ENCODE results near the gene PTCH2.
"Not testable (repeated sequence)": the region's sequence is repeated elsewhere in the genome, so short reads cannot be mapped to it uniquely, and the experiment has no call there.

PTCH2 gene

GRCh38 chr1:44828841-44829440, 14.1 kb downstream of the PTCH2 start:
- Histone ChIP-seq H3K27ac (ENCODE audit: low read depth, low read length) (no peak overlapping the region), H3K36me3 (ENCODE audit: control insufficient read depth in 1 of 2, insufficient read depth in 2 of 2, low read length in 2 of 2) (no peaks in the 10 kb centered on the region), H3K4me3 (ENCODE audit: low read depth in 1 of 2, low read length in 2 of 2) (no peak overlapping the region)

GRCh38 chr1:44828003-44828651, 14.9 kb downstream of the PTCH2 start:
- Histone ChIP-seq H3K27me3 (ENCODE audit: control insufficient read depth in 1 of 2, insufficient read depth in 2 of 2, low read length in 2 of 2) (no peaks in the 10 kb centered on the region), H3K9me3 (ENCODE audit: control insufficient read depth in 1 of 2, low read length in 2 of 2) (no peaks in the 10 kb centered on the region), H3K4me1 (ENCODE audit: control insufficient read depth in 1 of 2, insufficient read depth in 2 of 2, low read length in 2 of 2) (peaks cover 7 to 20% of the 10 kb centered on the region in 2 donors), H3K36me3 (ENCODE audit: control insufficient read depth in 1 of 2, insufficient read depth in 2 of 2, low read length in 2 of 2) (no peaks in the 10 kb centered on the region), H3K4me3 (ENCODE audit: low read depth in 1 of 2, low read length in 2 of 2) (no peak overlapping the region), H3K9ac (ENCODE audit: low read depth in 1 of 2, low read length in 2 of 2) (no peak overlapping the region), H3K27ac (ENCODE audit: low read depth, low read length) (no peak overlapping the region)

More at GRCh38 chr1:44828841-44829440, 14.1 kb downstream of the PTCH2 start:
- H3K9ac ChIP-seq (ENCODE audit: low read depth in 1 of 2, low read length in 2 of 2), result no peak overlapping the region
- H3K4me1 ChIP-seq (ENCODE audit: control insufficient read depth in 1 of 2, insufficient read depth in 2 of 2, low read length in 2 of 2), result peaks cover 7 to 20% of the 10 kb centered on the region in 2 donors
- no peaks in the 10 kb centered on the region for H3K9me3 ChIP-seq (ENCODE audit: control insufficient read depth in 1 of 2, low read length in 2 of 2)
- H3K27me3 ChIP-seq (ENCODE audit: control insufficient read depth in 1 of 2, insufficient read depth in 2 of 2, low read length in 2 of 2), result no peaks in the 10 kb centered on the region

- Histone ChIP-seq H3K9ac (ENCODE audit: low read depth in 1 of 2, low read length in 2 of 2) (no peak overlapping the region), H3K36me3 (ENCODE audit: control insufficient read depth in 1 of 2, insufficient read depth in 2 of 2, low read length in 2 of 2) (no peaks in the 10 kb centered on the region), H3K9me3 (ENCODE audit: control insufficient read depth in 1 of 2, low read length in 2 of 2) (no peaks in the 10 kb centered on the region), H3K4me1 (ENCODE audit: control insufficient read depth in 1 of 2, insufficient read depth in 2 of 2, low read length in 2 of 2) (peaks cover 7 to 20% of the 10 kb centered on the region in 2 donors), H3K27ac (ENCODE audit: low read depth, low read length) (no peak overlapping the region), H3K4me3 (ENCODE audit: low read depth in 1 of 2, low read length in 2 of 2) (no peak overlapping the region), H3K27me3 (ENCODE audit: control insufficient read depth in 1 of 2, insufficient read depth in 2 of 2, low read length in 2 of 2) (no peaks in the 10 kb centered on the region)
Observed at GRCh38 chr1:44827197-44828002, 15.7 kb downstream of the PTCH2 start.

GRCh38 chr1:44826375-44827196, 16.5 kb downstream of the PTCH2 start:
- Histone ChIP-seq H3K27ac (ENCODE audit: low read depth, low read length) (no peak overlapping the region), H3K9ac (ENCODE audit: low read depth in 1 of 2, low read length in 2 of 2) (peak overlapping the region in 1 of 2 donors; percentile 32), H3K27me3 (ENCODE audit: control insufficient read depth in 1 of 2, insufficient read depth in 2 of 2, low read length in 2 of 2) (no peaks in the 10 kb centered on the region), H3K4me1 (ENCODE audit: control insufficient read depth in 1 of 2, insufficient read depth in 2 of 2, low read length in 2 of 2) (peaks cover 7 to 20% of the 10 kb centered on the region in 2 donors), H3K36me3 (ENCODE audit: control insufficient read depth in 1 of 2, insufficient read depth in 2 of 2, low read length in 2 of 2) (no peaks in the 10 kb centered on the region), H3K4me3 (ENCODE audit: low read depth in 1 of 2, low read length in 2 of 2) (peak overlapping the region in 1 of 2 donors; percentile 28), H3K9me3 (ENCODE audit: control insufficient read depth in 1 of 2, low read length in 2 of 2) (no peaks in the 10 kb centered on the region)

GRCh38 chr1:44824392-44824791, 18.7 kb downstream of the PTCH2 start:
- not testable (repeated sequence) for H3K27ac ChIP-seq (ENCODE audit: low read depth, low read length); H3K27me3 ChIP-seq (ENCODE audit: control insufficient read depth in 1 of 2, insufficient read depth in 2 of 2, low read length in 2 of 2); H3K4me3 ChIP-seq (ENCODE audit: low read depth in 1 of 2, low read length in 2 of 2); H3K9me3 ChIP-seq (ENCODE audit: control insufficient read depth in 1 of 2, low read length in 2 of 2); H3K36me3 ChIP-seq (ENCODE audit: control insufficient read depth in 1 of 2, insufficient read depth in 2 of 2, low read length in 2 of 2); H3K9ac ChIP-seq (ENCODE audit: low read depth in 1 of 2, low read length in 2 of 2)
- peaks cover 14 to 25% of the 10 kb centered on the region in 2 donors for H3K4me1 ChIP-seq (ENCODE audit: control insufficient read depth in 1 of 2, insufficient read depth in 2 of 2, low read length in 2 of 2)

GRCh38 chr1:44822981-44823451, 20.0 kb downstream of the PTCH2 start:
- H3K9ac ChIP-seq (ENCODE audit: low read depth in 1 of 2, low read length in 2 of 2), result no peak overlapping the region
- H3K27me3 ChIP-seq (ENCODE audit: control insufficient read depth in 1 of 2, insufficient read depth in 2 of 2, low read length in 2 of 2), result no peaks in the 10 kb centered on the region
- no peaks in the 10 kb centered on the region for H3K9me3 ChIP-seq (ENCODE audit: control insufficient read depth in 1 of 2, low read length in 2 of 2)
- H3K36me3 ChIP-seq (ENCODE audit: control insufficient read depth in 1 of 2, insufficient read depth in 2 of 2, low read length in 2 of 2), result no peaks in the 10 kb centered on the region
- no peak overlapping the region for H3K4me3 ChIP-seq (ENCODE audit: low read depth in 1 of 2, low read length in 2 of 2)
- peaks cover 14 to 25% of the 10 kb centered on the region in 2 donors for H3K4me1 ChIP-seq (ENCODE audit: control insufficient read depth in 1 of 2, insufficient read depth in 2 of 2, low read length in 2 of 2)
- no peak overlapping the region for H3K27ac ChIP-seq (ENCODE audit: low read depth, low read length)

- no peak overlapping the region for H3K27ac ChIP-seq (ENCODE audit: low read depth, low read length)
- no peak overlapping the region for H3K9ac ChIP-seq (ENCODE audit: low read depth in 1 of 2, low read length in 2 of 2)
- no peaks in the 10 kb centered on the region for H3K9me3 ChIP-seq (ENCODE audit: control insufficient read depth in 1 of 2, low read length in 2 of 2)
- H3K27me3 ChIP-seq (ENCODE audit: control insufficient read depth in 1 of 2, insufficient read depth in 2 of 2, low read length in 2 of 2), result no peaks in the 10 kb centered on the region
- no peak overlapping the region for H3K4me3 ChIP-seq (ENCODE audit: low read depth in 1 of 2, low read length in 2 of 2)
- H3K4me1 ChIP-seq (ENCODE audit: control insufficient read depth in 1 of 2, insufficient read depth in 2 of 2, low read length in 2 of 2), result peaks cover 14 to 18% of the 10 kb centered on the region in 2 donors
- H3K36me3 ChIP-seq (ENCODE audit: control insufficient read depth in 1 of 2, insufficient read depth in 2 of 2, low read length in 2 of 2), result no peaks in the 10 kb centered on the region
Observed at GRCh38 chr1:44822131-44822701, 20.8 kb downstream of the PTCH2 start.

- peaks cover 8 to 9% of the 10 kb centered on the region in 2 donors for H3K4me1 ChIP-seq (ENCODE audit: control insufficient read depth in 1 of 2, insufficient read depth in 2 of 2, low read length in 2 of 2)
- H3K4me3 ChIP-seq (ENCODE audit: low read depth in 1 of 2, low read length in 2 of 2), result no peak overlapping the region
- H3K27ac ChIP-seq (ENCODE audit: low read depth, low read length), result no peak overlapping the region
- no peaks in the 10 kb centered on the region for H3K27me3 ChIP-seq (ENCODE audit: control insufficient read depth in 1 of 2, insufficient read depth in 2 of 2, low read length in 2 of 2)
- H3K36me3 ChIP-seq (ENCODE audit: control insufficient read depth in 1 of 2, insufficient read depth in 2 of 2, low read length in 2 of 2), result no peaks in the 10 kb centered on the region
- H3K9me3 ChIP-seq (ENCODE audit: control insufficient read depth in 1 of 2, low read length in 2 of 2), result no peaks in the 10 kb centered on the region
- H3K9ac ChIP-seq (ENCODE audit: low read depth in 1 of 2, low read length in 2 of 2), result no peak overlapping the region
Observed at GRCh38 chr1:44821240-44821715, 21.8 kb downstream of the PTCH2 start.
